DOHH2 (cell line): Measurements from ENCODE around the gene SDC1.

Experiments
- H3F3A ChIP-seq: fragments of 200-600 bp; sonication (generic), shearing (Covaris generic); 2 replicates; pipeline ENCODE4 v1.6.0; 2016; ENCODE audit warnings: antibody characterized with exemption, mild to moderate bottlenecking; ENCODE audit not compliant: control insufficient read depth, insufficient read depth
- H3K27ac ChIP-seq: fragments of 200-600 bp; sonication (generic); 2 replicates; pipeline ENCODE4 v1.5.1; 2014; ENCODE audit warnings: low read depth, mild to moderate bottlenecking, low read length, moderate library complexity
- H3K27me3 ChIP-seq: fragments of 200-600 bp; sonication (generic); 2 replicates; pipeline ENCODE4 v1.6.1; 2014; ENCODE audit warnings: mild to moderate bottlenecking, low read length, mixed read lengths; ENCODE audit not compliant: control insufficient read depth
- H3K36me3 ChIP-seq: fragments of 200-600 bp; sonication (generic); 2 replicates; pipeline ENCODE4 v1.6.1; 2014; ENCODE audit warnings: mild to moderate bottlenecking, low read length, moderate library complexity, mixed read lengths; ENCODE audit not compliant: control insufficient read depth
- H3K4me1 ChIP-seq: fragments of 200-600 bp; sonication (generic); 2 replicates; pipeline ENCODE4 v1.6.1; 2014; ENCODE audit warnings: mild to moderate bottlenecking, low read length, mixed read lengths; ENCODE audit not compliant: control insufficient read depth
- H3K4me2 ChIP-seq: fragments of 200-600 bp; sonication (generic); 2 replicates; pipeline ENCODE4 v1.6.0; 2014; ENCODE audit warnings: mild to moderate bottlenecking, low read length, moderate library complexity
- H3K4me3 ChIP-seq: fragments of 200-600 bp; sonication (generic); 2 replicates; pipeline ENCODE4 v1.5.1; 2014; ENCODE audit warnings: mild to moderate bottlenecking, low read length, mixed read lengths
- H3K79me2 ChIP-seq: fragments of 200-600 bp; sonication (generic); 2 replicates; pipeline ENCODE4 v1.6.1; 2014; ENCODE audit warnings: mild to moderate bottlenecking, low read length, mixed read lengths; ENCODE audit not compliant: control insufficient read depth
- H3K9me2 ChIP-seq: fragments of 200-600 bp; sonication (generic); replicated peaks from 2 replicates; pipeline ENCODE4 v1.6.1; 2014; ENCODE audit warnings: mild to moderate bottlenecking, low read length, mixed read lengths; ENCODE audit not compliant: control insufficient read depth
- H3K9me3 ChIP-seq: fragments of 200-600 bp; sonication (generic); 2 replicates; pipeline ENCODE4 v1.6.1; 2014; ENCODE audit warnings: antibody characterized with exemption, low read length, mixed read lengths; ENCODE audit not compliant: control insufficient read depth, insufficient read depth
- H4K20me1 ChIP-seq: fragments of 200-600 bp; sonication (generic); 2 replicates; pipeline ENCODE4 v1.6.0; 2014; ENCODE audit warnings: low read depth, mild to moderate bottlenecking, antibody characterized with exemption, low read length, moderate library complexity; ENCODE audit not compliant: control insufficient read depth, insufficient read depth
- EZH2phosphoT487 ChIP-seq: fragments of 200-600 bp; sonication (generic); IDR thresholded peaks from 2 replicates; pipeline ENCODE4 v1.6.1; 2017; ENCODE audit warnings: borderline replicate concordance, mild to moderate bottlenecking, antibody characterized with exemption, low read length, moderate library complexity, mixed read lengths
- TF ChIP-seq, protein P1 (sequence below): fragments of 200-600 bp; sonication (generic); IDR thresholded peaks from one replicate; pipeline ENCODE4 v1.5.1; 2014; ENCODE audit warnings: antibody characterized with exemption, mild to moderate bottlenecking, low read depth, low read length; ENCODE audit not compliant: poor library complexity, severe bottlenecking

SDC1 gene

GRCh38 chr2:20170704-20171250 lies 54.2 kb downstream of the SDC1 start:
- Histone ChIP-seq H3K4me1 (peaks cover 12% of the 10 kb centered on the region), H3K27ac (no peak overlapping the region)

GRCh38 chr2:20169796-20170703 lies 54.9 kb downstream of the SDC1 start:
- no peak overlapping the region for H3K27ac ChIP-seq
- TF ChIP-seq EZH2phosphoT487: no peak
- TF ChIP-seq, protein P1, sequence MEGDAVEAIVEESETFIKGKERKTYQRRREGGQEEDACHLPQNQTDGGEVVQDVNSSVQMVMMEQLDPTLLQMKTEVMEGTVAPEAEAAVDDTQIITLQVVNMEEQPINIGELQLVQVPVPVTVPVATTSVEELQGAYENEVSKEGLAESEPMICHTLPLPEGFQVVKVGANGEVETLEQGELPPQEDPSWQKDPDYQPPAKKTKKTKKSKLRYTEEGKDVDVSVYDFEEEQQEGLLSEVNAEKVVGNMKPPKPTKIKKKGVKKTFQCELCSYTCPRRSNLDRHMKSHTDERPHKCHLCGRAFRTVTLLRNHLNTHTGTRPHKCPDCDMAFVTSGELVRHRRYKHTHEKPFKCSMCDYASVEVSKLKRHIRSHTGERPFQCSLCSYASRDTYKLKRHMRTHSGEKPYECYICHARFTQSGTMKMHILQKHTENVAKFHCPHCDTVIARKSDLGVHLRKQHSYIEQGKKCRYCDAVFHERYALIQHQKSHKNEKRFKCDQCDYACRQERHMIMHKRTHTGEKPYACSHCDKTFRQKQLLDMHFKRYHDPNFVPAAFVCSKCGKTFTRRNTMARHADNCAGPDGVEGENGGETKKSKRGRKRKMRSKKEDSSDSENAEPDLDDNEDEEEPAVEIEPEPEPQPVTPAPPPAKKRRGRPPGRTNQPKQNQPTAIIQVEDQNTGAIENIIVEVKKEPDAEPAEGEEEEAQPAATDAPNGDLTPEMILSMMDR: no peak

More at GRCh38 chr2:20170704-20171250, 54.2 kb downstream of the SDC1 start:
- H3K79me2 ChIP-seq: no peaks in the 10 kb centered on the region
- no peaks in the 10 kb centered on the region for H3F3A ChIP-seq
- H3K4me2 ChIP-seq: no peak overlapping the region
- no peaks in the 10 kb centered on the region for H3K36me3 ChIP-seq
- no peaks in the 10 kb centered on the region for H3K27me3 ChIP-seq
- no peaks in the 10 kb centered on the region for H3K9me3 ChIP-seq
- no peaks in the 10 kb centered on the region for H3K9me2 ChIP-seq
- TF ChIP-seq, protein P1: no peak
- no peak for TF ChIP-seq EZH2phosphoT487
- no peaks in the 10 kb centered on the region for H4K20me1 ChIP-seq
- no peak overlapping the region for H3K4me3 ChIP-seq

DNA sequence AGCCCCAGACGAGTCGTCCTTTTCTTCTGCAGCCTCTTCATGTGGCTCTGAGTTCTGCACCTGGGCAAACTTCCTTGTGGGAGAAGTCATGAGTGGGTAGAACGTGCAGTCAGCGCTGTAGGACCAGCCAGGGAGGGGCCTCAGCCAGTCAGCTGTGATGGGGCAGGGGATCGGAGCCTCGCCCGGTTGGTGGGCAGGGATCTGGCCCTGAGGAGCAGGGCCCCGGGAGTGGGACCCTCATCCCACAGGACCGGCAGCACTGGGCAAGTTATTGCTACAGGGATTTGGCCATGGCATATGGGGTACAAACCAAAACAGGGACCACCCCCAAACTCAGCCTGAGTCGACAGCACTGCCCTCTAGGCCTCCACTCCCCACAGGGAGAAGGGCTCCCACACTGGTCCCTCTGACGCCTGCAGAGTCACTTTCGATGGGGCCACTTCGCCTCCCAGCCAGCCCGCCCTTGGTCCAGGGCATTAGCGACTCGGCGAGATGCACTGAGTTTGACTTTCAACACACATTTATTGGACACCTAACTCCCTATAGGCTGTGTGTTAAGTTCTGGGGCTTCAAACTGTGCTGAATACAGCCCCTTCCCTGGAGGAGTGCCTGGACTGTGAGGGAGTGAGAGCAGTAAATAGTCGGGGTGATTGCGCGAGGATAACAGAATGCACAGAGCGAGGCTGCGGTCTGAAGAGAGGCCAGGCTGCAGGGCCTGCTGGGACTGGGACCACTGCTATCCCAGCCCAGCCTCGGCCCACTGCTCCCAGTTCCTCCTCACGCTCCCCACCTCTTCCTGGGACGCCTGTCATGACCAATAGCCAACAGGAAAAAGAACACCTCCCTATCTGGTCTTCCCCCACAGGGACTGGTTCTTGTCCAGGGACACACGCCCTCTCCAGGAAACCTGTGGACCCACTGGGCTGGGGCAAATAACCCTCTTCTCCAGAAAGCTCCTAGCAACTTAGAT lies 55.9 kb downstream of the SDC1 start:
- H3K9me2 ChIP-seq: no peaks in the 10 kb centered on the region
- no peaks in the 10 kb centered on the region for H3K27me3 ChIP-seq
- H3K4me1 ChIP-seq: peaks cover 12% of the 10 kb centered on the region
- H3K4me2 ChIP-seq: no peak overlapping the region
- no peak overlapping the region for H3K4me3 ChIP-seq
- H3F3A ChIP-seq: no peaks in the 10 kb centered on the region
- TF ChIP-seq, protein P1: no peak
- no peak for TF ChIP-seq EZH2phosphoT487
- no peaks in the 10 kb centered on the region for H3K36me3 ChIP-seq
- no peaks in the 10 kb centered on the region for H3K79me2 ChIP-seq
- H3K9me3 ChIP-seq: no peaks in the 10 kb centered on the region
- no peaks in the 10 kb centered on the region for H4K20me1 ChIP-seq
- no peak overlapping the region for H3K27ac ChIP-seq

More at GRCh38 chr2:20169796-20170703, 54.9 kb downstream of the SDC1 start:
- Histone ChIP-seq H3K4me3 (no peak overlapping the region), H3K9me2 (no peaks in the 10 kb centered on the region), H3K79me2 (no peaks in the 10 kb centered on the region), H3F3A (no peaks in the 10 kb centered on the region), H4K20me1 (no peaks in the 10 kb centered on the region), H3K4me2 (no peak overlapping the region), H3K4me1 (peaks cover 12% of the 10 kb centered on the region), H3K27me3 (no peaks in the 10 kb centered on the region), H3K36me3 (no peaks in the 10 kb centered on the region), H3K9me3 (no peaks in the 10 kb centered on the region)
